Raji (cell line): ENCODE results near the gene ERVMER34-1.

ENCODE experiments used
- POLR2A ChIP-seq: IDR thresholded peaks from 2 replicates; pipeline ENCODE4 v1.6.1; 2011; ENCODE audit warnings: low read depth, low read length, control low read depth; ENCODE audit not compliant: insufficient read depth

The ERVMER34-1 gene

GRCh38 chr4:52744588-52744987, 6.6 kb downstream of the ERVMER34-1 start:
- TF ChIP-seq POLR2A: no peak

GRCh38 chr4:52743444-52744019, 7.7 kb downstream of the ERVMER34-1 start:
- TF ChIP-seq POLR2A: no peak

- TF ChIP-seq POLR2A: no peak
Measured at GRCh38 chr4:52729586-52729985, 21.6 kb downstream of the ERVMER34-1 start.

- TF ChIP-seq POLR2A: no peak
Measured at GRCh38 chr4:52728691-52729240, 22.5 kb downstream of the ERVMER34-1 start.

GRCh38 chr4:52726826-52727580, 24.2 kb downstream of the ERVMER34-1 start:
- TF ChIP-seq POLR2A: no peak

GRCh38 chr4:52721968-52722815, 29.0 kb downstream of the ERVMER34-1 start:
- TF ChIP-seq POLR2A: peak; percentile 80

GRCh38 chr4:52718123-52718522, 33.1 kb downstream of the ERVMER34-1 start:
- no peak for TF ChIP-seq POLR2A

GRCh38 chr4:52716364-52717151, 34.7 kb downstream of the ERVMER34-1 start:
- TF ChIP-seq POLR2A: no peak

GRCh38 chr4:52715914-52716313, 35.3 kb downstream of the ERVMER34-1 start:
- no peak for TF ChIP-seq POLR2A

GRCh38 chr4:52715255-52715897, 35.8 kb downstream of the ERVMER34-1 start:
- TF ChIP-seq POLR2A: no peak

GRCh38 chr4:52714597-52715254, 36.5 kb downstream of the ERVMER34-1 start:
- no peak for TF ChIP-seq POLR2A

GRCh38 chr4:52713456-52713937, 37.7 kb downstream of the ERVMER34-1 start:
- no peak for TF ChIP-seq POLR2A

- TF ChIP-seq POLR2A: peak; percentile 80
Measured at GRCh38 chr4:52712251-52713130, 38.7 kb downstream of the ERVMER34-1 start.

- no peak; the same call in 1 of the 2 replicates for TF ChIP-seq POLR2A
Measured at GRCh38 chr4:52711834-52712250, 39.4 kb downstream of the ERVMER34-1 start.
